B cell (primary cell): ENCODE data around the gene AHRR.

Experiments used
- EZH2 ChIP-seq: IDR thresholded peaks from 2 replicates; pipeline ENCODE4 v1.6.1; 2012; ENCODE audit warnings: borderline replicate concordance, low read depth, mild to moderate bottlenecking, moderate library complexity, low read length; ENCODE audit not compliant: insufficient read depth, poor library complexity, severe bottlenecking
- TF ChIP-seq, protein P1 (sequence below): fragments of 200-600 bp; IDR thresholded peaks from one replicate; pipeline ENCODE4 v1.8.0; 2022; ENCODE audit warnings: antibody characterized with exemption, mild to moderate bottlenecking

DNA sequence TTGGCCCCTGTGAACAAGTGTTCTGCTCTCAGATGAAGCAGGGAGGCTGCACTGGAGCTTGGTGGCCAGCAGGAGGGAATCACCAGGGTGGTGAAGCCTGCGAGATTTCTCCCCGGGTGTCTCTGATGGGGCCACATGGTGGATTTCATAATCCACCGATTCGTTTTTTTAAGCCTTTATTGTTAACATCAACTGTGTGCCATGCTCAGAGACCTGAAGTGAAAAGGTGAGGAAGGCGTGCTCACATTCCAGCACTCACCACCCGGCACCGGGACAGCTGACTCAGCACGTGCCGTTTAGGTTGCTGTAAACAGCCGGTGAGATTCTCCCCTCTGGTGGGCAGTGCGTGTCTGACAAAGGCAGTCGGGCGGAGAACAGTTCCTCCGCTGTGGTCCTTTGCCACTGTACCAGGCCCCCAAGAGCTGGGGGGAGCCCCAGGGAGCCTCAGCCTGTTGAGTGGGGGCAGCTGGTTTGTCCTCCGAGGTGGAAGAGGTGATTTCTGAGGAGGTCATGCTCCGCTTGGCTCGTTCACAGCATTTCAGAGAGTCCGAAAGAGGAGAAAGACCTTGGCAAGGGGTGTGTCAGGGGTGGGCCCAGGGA, 12.7 kb upstream of the AHRR start:
- TF ChIP-seq, protein P1, sequence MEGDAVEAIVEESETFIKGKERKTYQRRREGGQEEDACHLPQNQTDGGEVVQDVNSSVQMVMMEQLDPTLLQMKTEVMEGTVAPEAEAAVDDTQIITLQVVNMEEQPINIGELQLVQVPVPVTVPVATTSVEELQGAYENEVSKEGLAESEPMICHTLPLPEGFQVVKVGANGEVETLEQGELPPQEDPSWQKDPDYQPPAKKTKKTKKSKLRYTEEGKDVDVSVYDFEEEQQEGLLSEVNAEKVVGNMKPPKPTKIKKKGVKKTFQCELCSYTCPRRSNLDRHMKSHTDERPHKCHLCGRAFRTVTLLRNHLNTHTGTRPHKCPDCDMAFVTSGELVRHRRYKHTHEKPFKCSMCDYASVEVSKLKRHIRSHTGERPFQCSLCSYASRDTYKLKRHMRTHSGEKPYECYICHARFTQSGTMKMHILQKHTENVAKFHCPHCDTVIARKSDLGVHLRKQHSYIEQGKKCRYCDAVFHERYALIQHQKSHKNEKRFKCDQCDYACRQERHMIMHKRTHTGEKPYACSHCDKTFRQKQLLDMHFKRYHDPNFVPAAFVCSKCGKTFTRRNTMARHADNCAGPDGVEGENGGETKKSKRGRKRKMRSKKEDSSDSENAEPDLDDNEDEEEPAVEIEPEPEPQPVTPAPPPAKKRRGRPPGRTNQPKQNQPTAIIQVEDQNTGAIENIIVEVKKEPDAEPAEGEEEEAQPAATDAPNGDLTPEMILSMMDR = no peak
- no peak for TF ChIP-seq EZH2
